Gastrocnemius medialis (tissue), 4 donors: ENCODE measurements around the gene TSHZ1.

Experiments used
- POLR2A ChIP-seq, 2 donors: fragments of 450-650 bp; IDR thresholded peaks; one replicate each; pipeline ENCODE4 v1.6.1; 2017; ENCODE audit warnings: antibody characterized with exemption in 2 of 2, mild to moderate bottlenecking in 2 of 2, moderate library complexity in 2 of 2
- TF ChIP-seq, protein P1 (sequence below), 5 experiments: fragments of 450-650 bp in 3 of 5; fragments of 200-600 bp in 2 of 5; sonication (generic) in 2 of 5; IDR thresholded peaks in 4 of 5; conservative IDR thresholded peaks in 1 of 5; 1 replicate in 4 of 5; 2 replicates in 1 of 5; pipeline ENCODE4 v1.5.1; 2016 to 2019; ENCODE audit warnings: antibody characterized with exemption in 5 of 5, mild to moderate bottlenecking in 3 of 5, moderate library complexity in 3 of 5

DNA sequence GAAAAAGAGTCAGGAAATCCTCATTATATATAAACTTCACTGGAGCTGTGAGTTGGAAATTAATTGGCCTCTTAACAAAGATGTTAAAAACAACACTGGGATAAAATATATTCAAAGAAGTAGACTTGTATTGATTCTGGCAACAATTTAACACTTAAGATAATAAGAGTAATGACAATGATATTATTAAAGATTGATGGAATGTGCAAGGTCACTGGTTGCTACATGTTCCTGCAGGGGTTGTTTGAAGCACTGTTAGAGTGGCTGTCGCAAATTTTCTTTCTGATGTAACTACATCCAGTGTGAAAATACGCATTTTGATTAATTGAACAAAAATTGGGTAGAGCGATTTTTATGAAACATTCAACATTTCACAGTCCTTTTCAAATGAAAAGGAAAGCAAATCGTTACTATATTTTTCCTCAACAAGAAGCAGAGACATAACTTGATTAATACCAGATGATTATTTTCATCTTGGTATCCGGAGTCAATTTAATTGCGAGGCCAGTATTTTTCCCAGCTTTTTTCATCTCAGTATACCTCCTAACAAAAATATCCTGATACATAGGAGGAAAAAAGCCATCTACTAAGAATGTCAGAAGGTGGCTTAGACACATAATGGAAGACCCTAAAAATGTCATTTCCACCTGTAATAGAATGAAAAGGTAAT is 7.8 kb upstream of the TSHZ1 start:
- TF ChIP-seq POLR2A (IDR thresholded peaks at IDR 0.05): no peak
- TF ChIP-seq, protein P1, sequence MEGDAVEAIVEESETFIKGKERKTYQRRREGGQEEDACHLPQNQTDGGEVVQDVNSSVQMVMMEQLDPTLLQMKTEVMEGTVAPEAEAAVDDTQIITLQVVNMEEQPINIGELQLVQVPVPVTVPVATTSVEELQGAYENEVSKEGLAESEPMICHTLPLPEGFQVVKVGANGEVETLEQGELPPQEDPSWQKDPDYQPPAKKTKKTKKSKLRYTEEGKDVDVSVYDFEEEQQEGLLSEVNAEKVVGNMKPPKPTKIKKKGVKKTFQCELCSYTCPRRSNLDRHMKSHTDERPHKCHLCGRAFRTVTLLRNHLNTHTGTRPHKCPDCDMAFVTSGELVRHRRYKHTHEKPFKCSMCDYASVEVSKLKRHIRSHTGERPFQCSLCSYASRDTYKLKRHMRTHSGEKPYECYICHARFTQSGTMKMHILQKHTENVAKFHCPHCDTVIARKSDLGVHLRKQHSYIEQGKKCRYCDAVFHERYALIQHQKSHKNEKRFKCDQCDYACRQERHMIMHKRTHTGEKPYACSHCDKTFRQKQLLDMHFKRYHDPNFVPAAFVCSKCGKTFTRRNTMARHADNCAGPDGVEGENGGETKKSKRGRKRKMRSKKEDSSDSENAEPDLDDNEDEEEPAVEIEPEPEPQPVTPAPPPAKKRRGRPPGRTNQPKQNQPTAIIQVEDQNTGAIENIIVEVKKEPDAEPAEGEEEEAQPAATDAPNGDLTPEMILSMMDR (IDR thresholded peaks at IDR 0.05 in 4 of 5, conservative IDR thresholded peaks at IDR 0.05 in 1 of 5): no peak
